G401.6 (cell line): Measurements from ENCODE around the gene PCDHGA5.
"Not testable (repeated sequence)": the region's sequence is repeated elsewhere in the genome, so short reads cannot be mapped to it uniquely, and the experiment has no call there.

ENCODE experiments used
- FAIRE-seq: peaks from 2 replicates; lab custom pipeline; 2012; peaks lifted over from hg19 to GRCh38; lab: Jason Lieb, UNC

Gene PCDHGA5

DNA sequence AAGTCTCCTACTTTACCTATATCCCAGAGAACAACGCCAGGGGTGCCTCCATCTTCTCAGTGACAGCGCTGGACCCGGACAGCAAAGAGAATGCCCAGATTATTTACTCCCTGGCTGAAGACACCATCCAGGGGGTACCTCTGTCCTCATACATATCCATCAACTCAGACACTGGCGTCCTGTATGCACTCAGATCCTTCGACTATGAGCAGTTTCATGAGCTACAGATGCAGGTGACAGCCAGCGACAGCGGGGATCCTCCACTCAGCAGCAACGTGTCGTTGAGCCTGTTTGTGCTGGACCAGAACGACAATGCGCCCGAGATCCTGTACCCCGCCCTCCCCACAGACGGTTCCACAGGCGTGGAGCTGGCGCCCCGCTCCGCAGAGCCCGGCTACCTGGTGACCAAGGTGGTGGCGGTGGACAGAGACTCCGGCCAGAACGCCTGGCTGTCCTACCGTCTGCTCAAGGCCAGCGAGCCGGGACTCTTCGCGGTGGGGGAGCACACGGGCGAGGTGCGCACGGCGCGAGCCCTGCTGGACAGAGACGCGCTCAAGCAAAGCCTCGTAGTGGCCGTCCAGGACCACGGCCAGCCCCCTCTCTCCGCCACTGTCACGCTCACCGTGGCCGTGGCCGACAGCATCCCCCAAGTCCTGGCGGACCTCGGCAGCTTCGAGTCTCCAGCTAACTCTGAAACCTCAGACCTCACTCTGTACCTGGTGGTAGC is 50.7 kb downstream of the PCDHGA5 start:
- not testable (repeated sequence) for FAIRE-seq

- FAIRE-seq: not testable (repeated sequence)
Observed at GRCh38 chr5:141415275-141415618, 51.3 kb downstream of the PCDHGA5 start.
